ENCODE results near the gene SMARCA5.

GRCh38 chr4:143558823-143559756, 45.6 kb downstream of the SMARCA5 start:
- TF ChIP-seq MAX (IDR thresholded peaks at IDR 0.05; ENCODE audit: low read depth, low read length) (no peak), POLR2A (IDR thresholded peaks at IDR 0.05; ENCODE audit: extremely low read depth, insufficient read length) (no peak), CTCF (IDR thresholded peaks at IDR 0.05; ENCODE audit: low read depth, low read length) (no peak), MYC (IDR thresholded peaks at IDR 0.05; ENCODE audit: low read depth, low read length) (no peak)
